GM21360 (cell line): ENCODE results near the gene LIN54.
"Not testable (repeated sequence)": the region's sequence is repeated elsewhere in the genome, so short reads cannot be mapped to it uniquely, and the experiment has no call there.

Experiments
- ATAC-seq: cut with Tn5 transposase; IDR thresholded peaks from one replicate; pipeline ENCODE4 v1.9.1; 2021; ENCODE audit warnings: mild to moderate bottlenecking, moderate library complexity; ENCODE audit not compliant: unreplicated experiment

Gene LIN54

DNA sequence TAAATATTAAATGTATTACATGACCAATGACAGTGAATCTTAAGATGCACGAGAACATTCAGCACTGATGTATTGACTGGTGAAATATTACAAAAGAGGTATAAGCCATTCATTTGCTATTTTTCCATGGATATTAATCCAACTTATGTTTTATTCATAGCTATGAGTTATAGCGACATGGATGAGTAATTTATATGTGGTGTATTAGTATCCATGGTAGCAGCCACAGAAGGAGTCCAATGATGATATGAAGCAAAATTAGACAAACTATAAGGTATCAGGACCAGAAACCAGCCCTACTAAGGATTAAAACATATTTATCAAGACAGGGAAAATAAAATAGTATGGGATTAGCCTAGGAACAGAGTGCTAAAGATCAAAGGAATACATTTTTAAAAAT is 59.4 kb downstream of the LIN54 start:
- ATAC-seq, result no peak

DNA sequence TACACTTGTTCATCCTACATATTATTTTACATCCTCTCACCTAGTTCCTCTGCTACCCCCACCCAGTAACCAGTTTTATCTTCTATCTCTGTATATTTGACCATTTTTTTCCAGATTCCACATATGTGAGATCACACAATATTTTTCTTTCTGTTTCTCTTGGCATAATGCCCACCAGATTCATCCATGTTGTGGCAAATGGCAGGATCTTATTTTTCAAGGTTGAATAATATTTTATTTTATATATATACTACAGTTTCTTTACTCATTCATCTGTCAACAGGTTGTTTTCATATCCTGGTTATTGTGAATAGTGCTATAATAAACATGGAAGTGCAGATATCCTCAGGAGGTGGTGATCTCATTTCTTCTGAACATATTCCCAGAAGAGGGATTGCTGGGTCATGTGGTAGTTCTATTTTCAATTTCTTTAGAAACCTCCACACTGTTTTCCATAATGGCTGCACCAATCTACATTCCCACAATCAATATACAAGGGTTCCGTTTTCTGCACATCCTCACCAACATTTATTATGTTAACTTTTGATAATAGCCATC is 61.9 kb downstream of the LIN54 start:
- ATAC-seq, result no peak

DNA sequence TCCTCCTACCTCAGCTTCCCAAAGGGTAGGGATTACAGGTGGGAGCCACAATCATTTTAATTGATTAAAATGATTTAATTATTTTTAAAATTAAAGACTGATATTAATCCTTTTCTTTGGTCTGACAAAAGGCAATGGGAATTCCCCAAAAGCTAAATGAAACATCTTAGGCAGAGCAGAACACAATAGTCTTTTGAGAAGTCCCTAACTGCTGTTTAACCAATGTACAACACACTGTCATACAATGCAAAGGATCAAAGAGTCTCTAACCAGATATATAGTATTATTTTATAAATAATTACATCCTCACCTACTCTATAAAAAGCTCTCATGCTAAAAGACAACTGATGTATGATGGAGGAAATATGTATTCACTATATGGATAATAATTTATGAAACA is 63.1 kb downstream of the LIN54 start:
- no peak for ATAC-seq

DNA sequence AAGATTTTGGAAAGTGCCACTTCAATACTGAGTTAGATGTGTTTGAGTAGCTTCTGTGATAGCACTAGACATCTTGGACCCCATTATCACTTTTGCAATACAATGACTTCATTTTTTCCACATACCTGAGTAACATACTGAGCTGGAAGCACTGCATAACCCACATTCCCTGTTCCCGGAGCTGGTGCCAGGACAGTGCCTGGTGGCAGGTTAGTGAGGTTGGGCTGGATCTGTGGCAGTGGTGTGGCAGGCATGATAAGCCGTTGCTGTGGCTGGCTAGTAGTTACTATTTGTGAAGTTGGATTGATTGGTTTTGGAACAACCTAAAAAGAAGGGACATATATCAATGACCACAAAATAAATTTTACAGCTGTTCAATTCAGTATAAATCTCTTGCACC is 71.2 kb downstream of the LIN54 start:
- no peak for ATAC-seq

DNA sequence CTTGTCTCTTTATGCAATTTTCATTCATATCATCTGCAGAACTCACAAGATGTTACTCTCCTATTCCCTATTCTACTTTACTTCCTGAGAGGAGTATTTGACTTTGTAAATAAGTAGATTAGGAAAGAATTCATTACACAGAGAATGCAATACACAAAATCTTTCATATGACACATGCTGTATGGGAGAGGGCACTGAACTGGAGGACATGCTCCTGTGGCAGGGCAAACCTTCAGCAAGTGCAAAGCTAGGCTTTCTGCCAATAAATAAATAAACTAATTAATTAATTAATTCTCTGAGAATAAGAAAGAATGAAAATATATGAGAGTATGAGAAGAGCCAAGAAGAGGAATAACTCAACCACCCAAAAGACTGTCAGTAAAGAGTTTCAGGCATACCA is 76.2 kb downstream of the LIN54 start:
- no peak for ATAC-seq

DNA sequence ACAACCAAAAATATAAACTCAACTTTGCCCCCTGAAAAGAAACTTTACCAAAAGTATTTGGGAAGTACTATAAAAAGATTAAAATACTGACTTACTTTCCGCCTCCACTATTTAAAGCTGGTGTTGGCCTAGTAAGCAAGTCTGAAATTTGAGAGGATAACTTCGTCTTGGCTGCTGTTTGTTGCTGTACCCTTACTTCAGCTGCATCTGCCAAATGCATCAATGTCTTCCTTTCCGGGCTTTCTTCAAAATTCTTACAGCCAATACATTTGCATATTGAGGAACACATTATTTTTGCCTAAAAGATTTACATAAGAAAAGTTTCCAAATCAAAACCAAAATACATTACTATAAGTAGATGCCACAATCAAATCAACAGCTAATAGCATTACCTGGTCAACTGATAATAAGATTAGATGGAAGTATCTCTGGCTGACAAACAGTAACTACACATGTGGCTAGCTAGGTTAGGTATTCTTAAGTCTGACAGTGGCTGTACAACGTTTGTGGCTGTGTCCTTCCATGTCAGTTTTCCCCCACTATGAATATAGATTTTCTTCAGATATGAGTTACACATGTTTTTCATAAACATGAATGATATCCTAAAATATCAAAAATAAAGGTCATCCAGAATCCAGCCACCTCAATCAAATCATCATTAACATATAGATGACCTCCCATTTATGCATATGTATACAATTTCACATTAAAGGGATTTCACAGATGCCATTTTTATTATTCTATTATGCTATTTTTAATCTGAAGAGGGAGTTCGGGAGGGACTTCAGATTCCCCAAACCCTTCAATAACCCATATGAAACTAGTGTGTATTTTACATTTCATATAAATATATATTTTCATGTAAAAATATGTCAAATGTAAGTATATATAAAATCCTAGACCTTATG is 79.5 kb downstream of the LIN54 start:
- no peak for ATAC-seq

DNA sequence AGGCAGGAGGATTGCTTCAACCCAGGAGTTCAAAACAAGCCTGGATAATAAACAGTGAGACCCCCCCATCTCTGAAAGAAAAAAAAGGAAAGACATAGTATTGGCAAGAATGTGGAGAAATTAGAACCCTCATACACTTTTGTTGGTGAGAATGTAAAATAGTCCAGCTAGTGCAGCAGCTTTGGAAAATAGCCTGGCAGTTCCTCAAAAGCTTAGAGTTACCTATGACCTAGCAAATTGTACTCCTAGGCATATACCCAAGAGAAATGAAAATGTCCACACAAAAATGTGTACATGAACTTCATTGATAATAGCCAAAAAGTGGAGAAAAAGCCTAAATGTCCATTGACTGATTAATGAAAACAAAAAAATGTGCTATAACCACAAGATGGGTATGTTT is 88.8 kb downstream of the LIN54 start:
- ATAC-seq, result no peak

DNA sequence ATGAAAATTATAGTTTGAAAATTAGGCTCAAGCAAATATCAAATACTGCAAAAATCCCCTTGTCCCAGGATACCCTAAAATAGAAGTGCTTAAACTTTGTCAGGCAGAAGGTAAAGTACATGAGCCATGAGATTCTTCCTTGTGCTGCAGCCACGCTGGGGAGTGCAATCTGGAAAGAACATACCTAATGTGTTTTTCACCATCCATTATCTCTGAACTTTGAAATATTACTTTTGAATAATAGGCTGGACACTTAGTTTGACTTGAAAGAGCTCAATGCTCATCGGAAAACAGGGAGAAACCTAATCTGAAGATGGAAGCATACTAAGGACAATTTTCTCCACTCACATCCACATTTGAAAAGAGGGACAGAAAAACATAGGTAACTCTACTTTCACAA is 91.2 kb downstream of the LIN54 start:
- ATAC-seq, result no peak

DNA sequence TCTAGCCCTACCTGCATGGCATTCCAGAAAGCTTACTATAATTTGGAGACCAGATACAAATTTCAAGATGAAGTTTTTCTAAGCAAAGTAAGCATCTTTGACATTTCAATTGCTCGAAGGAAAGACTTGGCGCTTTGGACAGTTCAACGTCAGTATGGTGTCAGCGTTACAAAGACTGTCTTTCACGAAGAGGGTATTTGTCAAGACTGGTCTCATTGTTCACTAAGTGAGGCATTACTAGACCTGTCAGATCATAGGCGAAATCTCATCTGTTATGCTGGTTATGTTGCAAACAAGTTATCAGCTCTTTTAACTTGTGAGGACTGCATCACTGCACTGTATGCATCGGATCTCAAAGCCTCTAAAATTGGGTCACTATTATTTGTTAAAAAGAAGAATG is 92.5 kb downstream of the LIN54 start:
- ATAC-seq, result no peak

DNA sequence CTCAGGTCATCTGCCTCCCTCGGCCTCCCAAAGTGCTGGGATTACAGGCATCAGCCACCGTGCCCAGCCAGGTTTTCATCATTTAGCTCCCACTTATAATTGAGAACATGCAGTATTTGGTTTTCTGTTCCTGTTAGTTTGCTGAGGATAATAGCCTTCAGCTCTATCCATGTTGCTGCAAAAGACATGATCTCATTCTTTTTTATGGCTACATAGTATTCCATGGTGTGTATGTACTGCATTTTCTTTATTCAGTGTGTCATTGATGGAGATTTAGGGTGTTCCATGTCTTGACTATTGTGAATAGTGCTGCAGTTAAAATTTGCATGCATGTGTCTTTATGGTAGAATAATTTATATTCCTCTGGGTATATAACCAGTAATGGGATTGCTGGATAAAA is 96.7 kb downstream of the LIN54 start:
- ATAC-seq, result not testable (repeated sequence)

DNA sequence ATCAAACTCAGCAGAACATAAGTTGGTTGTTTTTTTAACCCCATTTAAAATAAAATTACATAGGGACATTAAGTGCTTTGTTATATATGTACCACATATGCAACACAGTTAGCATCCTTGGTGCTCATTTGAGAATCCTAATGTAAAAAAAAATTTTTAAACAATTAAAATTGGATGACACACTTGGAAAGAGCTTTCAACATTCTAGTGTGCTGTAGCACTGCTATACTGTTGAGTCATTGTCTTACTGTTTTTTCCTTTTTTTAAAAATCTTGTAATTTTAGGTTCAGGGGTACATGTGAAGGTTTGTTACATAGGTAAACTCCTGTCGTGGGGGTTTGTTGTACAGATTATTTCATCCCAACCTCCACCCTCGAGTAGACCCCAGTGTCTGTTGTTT is 97.3 kb downstream of the LIN54 start:
- no peak for ATAC-seq

DNA sequence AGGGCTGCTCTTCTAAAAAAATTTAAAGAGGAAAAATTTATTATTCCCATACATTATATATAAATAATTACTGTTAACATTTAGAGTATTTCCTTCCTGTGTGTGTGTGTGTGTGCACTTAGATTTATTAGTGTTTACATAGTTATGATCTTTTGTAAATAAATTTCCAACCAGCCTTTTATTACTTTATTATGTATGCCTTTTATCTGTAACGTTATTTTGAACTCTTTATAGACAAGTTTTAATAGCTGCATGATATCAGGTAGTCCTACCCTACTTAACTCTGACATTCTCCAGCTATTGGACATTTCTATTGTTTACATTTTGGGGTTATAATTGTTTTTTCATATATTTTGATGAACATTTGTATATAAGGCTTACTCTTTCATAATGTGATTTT is 101.3 kb downstream of the LIN54 start:
- no peak for ATAC-seq

DNA sequence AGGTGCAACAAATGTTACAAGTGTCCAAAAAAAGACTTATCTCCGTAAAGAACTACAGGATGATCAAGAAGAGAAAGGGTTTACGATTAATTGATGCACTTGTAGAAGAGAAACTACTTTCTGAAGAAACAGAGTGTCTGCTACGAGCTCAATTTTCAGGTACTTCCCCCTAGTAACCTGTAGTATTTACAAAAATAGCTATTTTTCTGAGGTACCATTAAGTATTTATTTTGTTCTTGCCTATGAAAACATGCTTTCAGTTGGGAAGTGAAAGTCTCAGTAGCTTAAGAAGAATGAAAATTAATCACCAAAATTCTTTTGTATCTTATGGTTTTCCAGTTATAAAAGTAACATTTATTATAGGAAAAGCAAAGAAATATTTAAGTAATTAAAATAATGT is 104.2 kb downstream of the LIN54 start:
- ATAC-seq, result peak; percentile 37

DNA sequence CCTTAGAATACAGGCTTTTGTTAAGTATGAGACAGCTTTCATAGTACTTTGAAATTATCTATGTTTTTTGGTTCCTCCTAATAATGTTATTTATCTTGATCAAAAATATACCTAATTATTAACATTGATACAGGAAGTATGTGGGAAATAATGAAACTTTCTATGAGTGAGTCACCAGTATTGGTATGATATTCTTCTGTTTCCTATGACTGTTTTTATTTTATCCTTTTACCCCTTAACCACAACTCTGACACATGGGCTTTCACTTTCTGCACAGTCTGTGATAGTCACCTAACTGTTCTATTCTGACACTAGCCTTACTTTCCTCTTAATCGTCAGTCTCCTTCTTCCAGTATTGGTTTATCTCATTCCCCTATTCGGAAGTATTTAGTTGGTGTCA is 105.4 kb downstream of the LIN54 start:
- ATAC-seq, result peak; percentile 53

DNA sequence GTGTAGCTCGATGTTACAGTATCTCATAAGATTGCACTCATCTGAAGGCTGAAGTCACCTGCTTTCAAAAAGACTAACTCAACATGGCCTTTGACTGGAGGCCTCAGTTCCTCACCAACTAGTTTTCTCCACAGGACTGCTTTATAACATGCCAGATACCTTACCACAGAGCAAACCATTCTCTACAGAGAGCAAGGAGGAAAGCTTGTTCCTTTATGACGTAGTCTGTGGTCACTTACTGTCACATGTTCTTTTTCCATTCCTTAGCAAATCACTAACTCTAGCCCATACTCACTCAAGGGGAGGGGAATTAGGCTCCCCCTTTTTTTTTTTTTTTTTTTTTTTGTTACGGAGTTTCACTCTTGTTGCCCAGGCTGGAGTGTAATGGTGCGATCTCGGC is 106.9 kb downstream of the LIN54 start:
- ATAC-seq, result no peak

DNA sequence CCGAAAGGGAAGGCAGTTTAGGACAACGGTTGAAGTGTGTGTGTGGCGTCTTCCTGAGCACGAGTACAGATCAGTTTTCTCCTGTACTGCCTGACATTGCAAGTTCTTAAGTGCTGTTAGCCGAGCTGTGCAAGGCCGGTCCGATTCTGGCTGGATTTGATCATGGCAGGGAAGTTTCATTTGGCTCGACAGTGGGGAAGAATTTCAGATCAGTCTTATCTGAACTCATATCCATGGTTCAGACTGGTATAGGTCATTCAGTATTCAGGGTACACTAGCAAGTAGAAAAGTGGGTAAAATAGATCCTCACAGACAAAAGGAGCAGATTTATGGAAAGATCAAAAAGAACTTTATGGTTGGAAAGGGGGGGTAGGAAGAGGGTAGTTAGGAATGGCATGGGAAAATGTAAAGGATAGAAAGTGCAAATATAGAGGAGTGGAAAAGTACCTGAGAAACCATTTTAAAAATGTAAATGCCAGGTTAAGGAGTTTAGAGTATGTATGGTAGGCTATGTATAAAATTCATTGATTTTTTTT is 109.4 kb downstream of the LIN54 start:
- no peak for ATAC-seq

DNA sequence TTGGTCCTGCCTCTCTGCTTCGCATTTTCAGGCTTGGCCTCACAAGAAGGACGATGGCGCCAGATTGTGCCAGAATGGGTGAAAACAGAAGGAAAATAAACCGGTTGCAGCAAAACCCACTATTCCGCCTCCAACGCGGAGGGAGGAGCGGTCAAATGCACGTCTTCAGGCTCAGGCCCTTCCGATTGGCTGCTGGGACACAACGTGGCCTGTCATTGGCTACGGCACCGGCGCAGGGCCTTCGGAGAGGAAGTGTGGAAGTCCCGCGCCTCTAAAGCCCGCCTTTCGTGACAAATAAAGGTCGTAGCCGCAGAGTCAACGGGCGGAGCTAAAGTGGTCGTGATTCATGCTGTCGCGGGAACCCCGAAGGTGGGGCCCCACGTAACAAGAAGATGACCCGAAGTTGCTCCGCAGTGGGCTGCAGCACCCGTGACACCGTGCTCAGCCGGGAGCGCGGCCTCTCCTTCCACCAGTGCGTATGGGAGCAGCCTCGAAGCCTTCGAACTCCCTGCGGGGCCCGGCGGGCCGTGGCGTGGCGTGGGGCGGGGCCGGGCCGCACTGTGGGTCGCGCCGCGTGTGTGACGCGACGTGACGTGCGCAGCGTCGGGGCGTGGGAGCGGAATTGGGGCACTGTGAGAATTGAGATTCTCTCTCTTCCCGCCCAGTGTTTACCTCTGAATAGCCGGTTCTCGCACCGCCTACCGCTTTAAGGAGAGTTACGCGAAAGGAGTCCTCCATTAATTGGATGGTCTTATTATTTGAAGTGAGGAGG is 110.0 kb downstream of the LIN54 start, which contains the start of gene THAP9:
THAP9 (plus strand) TSS at position 325 of the 772 bp plus-strand sequence; CDS start at position 393, 68 bp downstream.
- peak; percentile 89 for ATAC-seq

DNA sequence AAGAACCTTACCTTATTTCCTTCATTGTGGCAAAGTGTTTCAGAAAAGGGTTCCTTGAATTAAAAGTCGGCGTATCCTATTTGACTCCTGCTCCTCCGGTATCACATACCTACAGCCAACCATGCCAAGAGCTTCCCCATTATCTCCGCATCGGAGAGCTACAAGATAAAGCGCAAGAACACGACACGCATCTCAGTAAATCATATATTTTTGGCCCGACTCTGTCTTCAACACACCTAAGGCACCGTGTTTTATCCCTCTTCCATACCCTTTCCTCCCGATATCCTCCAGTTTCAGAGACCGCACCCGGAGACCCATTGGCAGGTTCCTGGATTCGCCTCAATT is 110.6 kb downstream of the LIN54 start:
- ATAC-seq, result peak; percentile 8

DNA sequence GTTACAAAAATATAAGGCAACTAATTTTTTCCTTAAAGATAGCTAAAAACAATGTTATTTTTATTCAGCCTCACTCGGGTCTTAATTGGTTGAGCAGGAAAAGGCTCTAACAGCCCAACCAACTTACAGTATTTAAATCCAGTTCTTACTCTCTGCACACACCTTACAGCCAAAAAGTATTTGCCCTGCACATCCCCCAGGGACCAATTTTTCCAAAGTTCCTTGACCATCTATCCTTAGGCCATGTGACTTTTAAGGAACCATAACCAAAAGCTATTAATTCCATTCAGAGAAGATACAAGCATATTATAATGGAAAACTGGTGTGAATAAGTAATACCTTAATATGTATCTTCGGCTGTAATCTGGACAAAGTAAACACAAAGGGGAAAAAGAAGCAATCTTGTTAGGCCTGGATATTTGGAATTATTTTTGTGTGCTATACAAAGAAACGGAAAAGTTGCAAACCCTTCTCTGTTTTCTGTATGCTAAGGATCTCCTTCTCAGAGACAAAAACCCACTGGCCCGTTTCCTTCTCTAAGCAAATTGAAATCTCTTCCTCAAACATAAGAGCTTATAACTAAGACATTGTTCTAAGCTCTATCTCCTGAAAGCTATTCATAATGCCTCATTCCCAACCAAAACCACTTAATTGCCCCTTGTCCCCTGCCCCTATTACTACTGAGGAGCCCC is 111.1 kb downstream of the LIN54 start:
- ATAC-seq, result no peak

DNA sequence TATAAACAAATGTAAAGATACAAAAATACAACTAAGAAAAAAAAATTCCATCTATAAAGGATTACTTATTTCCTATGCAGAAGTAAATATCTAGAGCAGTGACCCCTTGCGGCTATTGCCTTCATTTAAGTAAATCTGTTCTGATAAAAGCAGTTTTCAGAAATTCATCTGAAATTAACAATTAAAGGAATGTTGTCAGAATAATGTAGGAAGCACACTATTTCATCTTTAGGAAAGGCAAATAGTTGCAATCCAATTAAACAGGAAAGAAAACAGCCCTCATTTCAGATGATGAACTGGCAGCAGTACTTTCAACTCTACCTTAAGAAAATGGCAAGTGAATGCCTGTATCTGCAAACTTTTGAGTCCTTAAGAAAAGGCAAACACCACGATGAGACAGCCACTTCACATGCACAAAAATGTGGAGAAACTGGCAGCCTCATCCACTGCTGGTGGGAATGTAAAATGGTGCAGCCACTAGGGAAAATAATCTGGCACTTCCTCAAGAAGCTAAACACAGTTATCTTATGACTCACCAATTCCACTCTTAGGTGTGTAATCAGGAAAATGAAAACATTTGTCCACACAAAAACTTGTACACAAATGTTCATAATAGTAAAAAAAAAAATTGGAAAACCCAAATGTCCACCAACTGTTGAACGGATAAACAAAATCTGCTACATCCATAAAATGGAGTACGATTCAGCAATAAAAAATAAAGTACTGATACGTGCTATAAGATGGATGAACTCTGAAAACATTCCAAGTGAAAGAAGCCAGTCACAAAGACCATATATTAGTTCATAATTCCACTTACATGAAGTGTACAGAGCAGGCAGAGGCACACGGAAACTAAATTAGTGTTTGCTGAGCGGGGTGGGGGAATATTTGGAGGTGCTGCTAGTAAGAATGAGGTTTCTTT is 112.0 kb downstream of the LIN54 start:
- ATAC-seq, result no peak
